H9 (cell line): ENCODE measurements around the gene TPRG1. TPM values are rescaled to one million over a fixed set of nuclear protein-coding genes. Genes with fewer than 3 reads are reported as not detected.

Experiments used
- DNase-seq: peaks from one replicate; pipeline ENCODE4 v3.0.0-alpha.2; 2017
- H2AFZ ChIP-seq: one replicate; pipeline ENCODE4 v1.6.1; 2013; ENCODE audit warnings: mild to moderate bottlenecking, low read length, control low read depth, moderate library complexity
- H2AK5ac ChIP-seq: 2 replicates; pipeline ENCODE4 v1.6.1; 2013; ENCODE audit warnings: low read length, control low read depth, mixed read lengths; ENCODE audit not compliant: insufficient read length
- H2BK120ac ChIP-seq: one replicate; pipeline ENCODE4 v1.6.1; 2013; ENCODE audit warnings: low read depth, mild to moderate bottlenecking, low read length, control low read depth, inconsistent platforms; ENCODE audit not compliant: poor library complexity, severe bottlenecking
- H2BK12ac ChIP-seq: 2 replicates; pipeline ENCODE4 v1.6.1; 2013; ENCODE audit warnings: low read length, control low read depth, mixed read lengths, low read depth; ENCODE audit not compliant: insufficient read length
- H2BK15ac ChIP-seq: 2 replicates; pipeline ENCODE4 v1.6.1; 2013; ENCODE audit warnings: low read depth, low read length, control low read depth
- H2BK20ac ChIP-seq: one replicate; pipeline ENCODE4 v1.6.1; 2013; ENCODE audit warnings: low read depth, mild to moderate bottlenecking, low read length, control low read depth, inconsistent platforms; ENCODE audit not compliant: poor library complexity, severe bottlenecking
- H2BK5ac ChIP-seq: 2 replicates; pipeline ENCODE4 v1.6.1; 2013; ENCODE audit warnings: low read length, control low read depth, mixed read lengths; ENCODE audit not compliant: insufficient read length
- H3K14ac ChIP-seq: 2 replicates; pipeline ENCODE4 v1.6.1; 2013; ENCODE audit warnings: low read length, control low read depth; ENCODE audit not compliant: insufficient read depth
- H3K18ac ChIP-seq: 2 replicates; pipeline ENCODE4 v1.6.1; 2013; ENCODE audit warnings: low read depth, mild to moderate bottlenecking, mixed read lengths, low read length, control low read depth; ENCODE audit not compliant: insufficient read length
- H3K23ac ChIP-seq: 2 replicates; pipeline ENCODE4 v1.6.1; 2013; ENCODE audit warnings: low read length, control low read depth, mixed read lengths, low read depth; ENCODE audit not compliant: insufficient read length
- H3K23me2 ChIP-seq: 2 replicates; pipeline ENCODE4 v1.6.1; 2013; ENCODE audit warnings: low read depth, mild to moderate bottlenecking, mixed read lengths, low read length, control low read depth; ENCODE audit not compliant: insufficient read length, poor library complexity, severe bottlenecking
- H3K27ac ChIP-seq: 2 replicates; pipeline ENCODE4 v1.5.1; 2013; ENCODE audit warnings: low read length, control low read depth, mixed read lengths, low read depth; ENCODE audit not compliant: insufficient read length
- H3K27me3 ChIP-seq: 2 replicates; pipeline ENCODE4 v1.6.1; 2013; ENCODE audit warnings: low read length, control low read depth, inconsistent platforms; ENCODE audit not compliant: insufficient read depth
- H3K4ac ChIP-seq: 2 replicates; pipeline ENCODE4 v1.6.1; 2013; ENCODE audit warnings: low read depth, mild to moderate bottlenecking, control low read depth, inconsistent platforms, low read length, moderate library complexity
- H3K4me1 ChIP-seq: 2 replicates; pipeline ENCODE4 v1.6.1; 2013; ENCODE audit warnings: low read length, control low read depth, inconsistent platforms; ENCODE audit not compliant: insufficient read depth
- H3K4me2 ChIP-seq: 2 replicates; pipeline ENCODE4 v1.6.1; 2013; ENCODE audit warnings: low read length, control low read depth, mixed read lengths; ENCODE audit not compliant: insufficient read length, insufficient read depth
- H3K56ac ChIP-seq: 2 replicates; pipeline ENCODE4 v1.6.1; 2013; ENCODE audit warnings: low read depth, mild to moderate bottlenecking, mixed read lengths, low read length, control low read depth; ENCODE audit not compliant: insufficient read length
- H3K79me1 ChIP-seq: 2 replicates; pipeline ENCODE4 v1.6.1; 2013; ENCODE audit warnings: low read depth, mild to moderate bottlenecking, moderate library complexity, low read length, control low read depth, inconsistent platforms; ENCODE audit not compliant: insufficient read depth, poor library complexity, severe bottlenecking
- H3K79me2 ChIP-seq: 2 replicates; pipeline ENCODE4 v1.6.1; 2013; ENCODE audit warnings: low read length, control low read depth, inconsistent platforms; ENCODE audit not compliant: insufficient read depth
- H3K9ac ChIP-seq: 2 replicates; pipeline ENCODE4 v1.6.1; 2013; ENCODE audit warnings: low read length, control low read depth, mixed read lengths; ENCODE audit not compliant: insufficient read length; ENCODE audit errors: extremely low read depth
- H3K9me3 ChIP-seq: one replicate; pipeline ENCODE4 v1.6.1; 2013; ENCODE audit warnings: low read depth, low read length, inconsistent platforms; ENCODE audit not compliant: control insufficient read depth
- H3T11ph ChIP-seq: one replicate; pipeline ENCODE4 v1.6.1; 2013; ENCODE audit warnings: mild to moderate bottlenecking, low read length, control low read depth, inconsistent platforms
- H4K20me1 ChIP-seq: one replicate; pipeline ENCODE4 v1.6.1; 2013; ENCODE audit not compliant: control insufficient read depth, insufficient read length, insufficient read depth
- H4K5ac ChIP-seq: 2 replicates; pipeline ENCODE4 v1.6.1; 2013; ENCODE audit warnings: low read depth, mild to moderate bottlenecking, mixed read lengths, low read length, control low read depth; ENCODE audit not compliant: insufficient read length
- H4K8ac ChIP-seq: replicated peaks from 2 replicates; pipeline ENCODE4 v1.6.1; 2013; ENCODE audit warnings: low read length, control low read depth, mixed read lengths, low read depth; ENCODE audit not compliant: insufficient read length
- H4K91ac ChIP-seq: 2 replicates; pipeline ENCODE4 v1.6.1; 2013; ENCODE audit warnings: low read depth, mild to moderate bottlenecking, moderate library complexity, mixed read lengths, low read length, control low read depth; ENCODE audit not compliant: insufficient read length
- H3K27ac Mint-ChIP-seq, 3 experiments: 2 replicates in 2 of 3; 3 replicates in 1 of 3; pipeline ENCODE4 v1.8.0; 2020 to 2021; ENCODE audit warnings: mixed read lengths in 3 of 3, mild to moderate bottlenecking in 1 of 3, moderate library complexity in 1 of 3
- H3K27me3 Mint-ChIP-seq: 2 replicates; pipeline ENCODE4 v1.8.0; 2021; ENCODE audit warnings: low read depth, mild to moderate bottlenecking, moderate library complexity, mixed read lengths
- H3K36me3 Mint-ChIP-seq, 3 experiments: 2 replicates in 2 of 3; 3 replicates in 1 of 3; pipeline ENCODE4 v1.8.0; 2020 to 2021; ENCODE audit warnings: low read depth in 3 of 3, mixed read lengths in 3 of 3; ENCODE audit not compliant: insufficient read depth in 1 of 3
- H3K4me1 Mint-ChIP-seq, 2 experiments: 2 replicates each; pipeline ENCODE4 v1.8.0; 2020; ENCODE audit warnings: mixed read lengths in 2 of 2
- H3K4me3 Mint-ChIP-seq, 2 experiments: 2 replicates in 1 of 2; 3 replicates in 1 of 2; pipeline ENCODE4 v1.8.0; 2020 to 2021; ENCODE audit warnings: mild to moderate bottlenecking in 2 of 2, mixed read lengths in 2 of 2, moderate library complexity in 1 of 2
- H3K9me3 Mint-ChIP-seq, 2 experiments: 2 replicates in 1 of 2; 3 replicates in 1 of 2; pipeline ENCODE4 v1.8.0; 2020; ENCODE audit warnings: mild to moderate bottlenecking in 2 of 2, mixed read lengths in 2 of 2, moderate library complexity in 1 of 2
- total RNA-seq: library from RNA; stranded (reverse); gene quantifications from 2 replicates; pipeline ENCODE4 v1.2.1, GENCODE V29; 2021
- TF ChIP-seq, protein P1 (sequence below): fragments of 200-600 bp; sonication (generic); conservative IDR thresholded peaks from 3 replicates; pipeline ENCODE4 v1.8.0; 2021; ENCODE audit warnings: antibody characterized with exemption, mild to moderate bottlenecking

The TPRG1 gene
- total RNA-seq, 1 experiment from 2014 or later, result 0.66 TPM

DNA sequence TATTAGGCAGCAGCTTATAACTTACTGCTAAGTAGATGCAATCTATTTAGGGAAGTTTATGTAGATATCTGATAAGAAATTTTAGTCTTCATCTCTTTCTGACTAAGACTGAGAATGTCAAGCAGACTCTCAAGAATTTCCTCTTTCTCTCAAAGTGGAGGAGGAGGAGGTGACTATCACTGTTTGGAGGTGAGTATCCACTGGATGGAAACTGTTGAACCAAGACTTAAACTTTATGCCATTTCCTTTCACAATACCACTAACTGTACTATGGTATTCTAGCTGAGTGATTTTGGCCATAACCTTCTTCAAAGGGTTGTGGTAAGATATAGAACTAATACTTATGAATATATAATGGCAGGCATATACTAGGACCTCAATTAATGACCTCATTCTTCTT is 64.6 kb downstream of the TPRG1 start:
- no peak overlapping the region for H3K18ac ChIP-seq
- no peaks in the 10 kb centered on the region; the same call in 1 of the 2 replicates for H3K27me3 Mint-ChIP-seq
- H2BK15ac ChIP-seq, result no peak overlapping the region
- H3K79me2 ChIP-seq, result no peaks in the 10 kb centered on the region
- H2AFZ ChIP-seq, result no peak overlapping the region
- TF ChIP-seq, protein P1, sequence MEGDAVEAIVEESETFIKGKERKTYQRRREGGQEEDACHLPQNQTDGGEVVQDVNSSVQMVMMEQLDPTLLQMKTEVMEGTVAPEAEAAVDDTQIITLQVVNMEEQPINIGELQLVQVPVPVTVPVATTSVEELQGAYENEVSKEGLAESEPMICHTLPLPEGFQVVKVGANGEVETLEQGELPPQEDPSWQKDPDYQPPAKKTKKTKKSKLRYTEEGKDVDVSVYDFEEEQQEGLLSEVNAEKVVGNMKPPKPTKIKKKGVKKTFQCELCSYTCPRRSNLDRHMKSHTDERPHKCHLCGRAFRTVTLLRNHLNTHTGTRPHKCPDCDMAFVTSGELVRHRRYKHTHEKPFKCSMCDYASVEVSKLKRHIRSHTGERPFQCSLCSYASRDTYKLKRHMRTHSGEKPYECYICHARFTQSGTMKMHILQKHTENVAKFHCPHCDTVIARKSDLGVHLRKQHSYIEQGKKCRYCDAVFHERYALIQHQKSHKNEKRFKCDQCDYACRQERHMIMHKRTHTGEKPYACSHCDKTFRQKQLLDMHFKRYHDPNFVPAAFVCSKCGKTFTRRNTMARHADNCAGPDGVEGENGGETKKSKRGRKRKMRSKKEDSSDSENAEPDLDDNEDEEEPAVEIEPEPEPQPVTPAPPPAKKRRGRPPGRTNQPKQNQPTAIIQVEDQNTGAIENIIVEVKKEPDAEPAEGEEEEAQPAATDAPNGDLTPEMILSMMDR, result no peak
- H3K9me3 Mint-ChIP-seq, result 0 out of 5 replicates have a peak, but pooled peaks cover 0 to 4% of the 10 kb centered on the region in 2 experiments
- no peak for DNase-seq
- H2AK5ac ChIP-seq, result no peak overlapping the region
- H4K20me1 ChIP-seq, result no peaks in the 10 kb centered on the region
- no peak overlapping the region for H2BK120ac ChIP-seq
- H4K91ac ChIP-seq, result no peak overlapping the region
- no peak overlapping the region for H3K4ac ChIP-seq
- H3K79me1 ChIP-seq, result no peaks in the 10 kb centered on the region
- no peaks in the 10 kb centered on the region for H3K9me3 ChIP-seq
- H2BK5ac ChIP-seq, result no peak overlapping the region
- no peak overlapping the region for H3K4me2 ChIP-seq
- H3K27ac ChIP-seq, result no peak overlapping the region
- H2BK12ac ChIP-seq, result no peak overlapping the region
- no peaks in the 10 kb centered on the region for H3K4me1 Mint-ChIP-seq
- H3K27me3 ChIP-seq, result no peaks in the 10 kb centered on the region
- H3K27ac Mint-ChIP-seq, result no peak overlapping the region
- H3K36me3 Mint-ChIP-seq, result no peaks in the 10 kb centered on the region
- no peak overlapping the region for H3K4me3 Mint-ChIP-seq
- H3K4me1 ChIP-seq, result no peaks in the 10 kb centered on the region
- no peak overlapping the region for H2BK20ac ChIP-seq
- no peak overlapping the region for H3K9ac ChIP-seq
- no peak overlapping the region for H3K23ac ChIP-seq
- no peak overlapping the region for H4K5ac ChIP-seq
- H3K56ac ChIP-seq, result no peak overlapping the region
- no peak overlapping the region for H3T11ph ChIP-seq
- no peaks in the 10 kb centered on the region for H3K23me2 ChIP-seq
- no peak overlapping the region for H4K8ac ChIP-seq
- no peak overlapping the region for H3K14ac ChIP-seq
